WERI-Rb-1 (cell line): ENCODE data around the gene TENM3.

Experiments
- DNase-seq: peaks from one replicate; pipeline ENCODE4 v3.0.0-alpha.2; 2020
- H3K27ac ChIP-seq: fragments of 250-450 bp; sonication (Bioruptor Pico); 2 replicates; pipeline ENCODE4 v1.5.1; 2020; ENCODE audit warnings: mild to moderate bottlenecking, moderate library complexity
- H3K27me3 ChIP-seq: fragments of 250-450 bp; sonication (Bioruptor Pico); 2 replicates; pipeline ENCODE4 v1.5.1; 2021; ENCODE audit warnings: mild to moderate bottlenecking, low read depth, moderate library complexity; ENCODE audit not compliant: insufficient read depth, severe bottlenecking
- H3K36me3 ChIP-seq: fragments of 250-450 bp; sonication (Bioruptor Pico); 2 replicates; pipeline ENCODE4 v1.5.1; 2020; ENCODE audit warnings: mild to moderate bottlenecking, moderate library complexity
- H3K4me3 ChIP-seq: 2 replicates; pipeline ENCODE4 v1.5.1; 2011; ENCODE audit warnings: low read depth, mild to moderate bottlenecking, control low read depth, low read length
- H3K9me3 ChIP-seq: fragments of 250-450 bp; sonication (Bioruptor Pico); 2 replicates; pipeline ENCODE4 v1.5.1; 2021; ENCODE audit warnings: mild to moderate bottlenecking, moderate library complexity; ENCODE audit not compliant: severe bottlenecking
- CTCF ChIP-seq: IDR thresholded peaks from 2 replicates; pipeline ENCODE4 v1.5.1; 2011; ENCODE audit warnings: low read depth, mild to moderate bottlenecking, control low read depth, inconsistent platforms, low read length

The TENM3 gene

GRCh38 chr4:182212211-182212761 is 30.9 kb upstream of the TENM3 start:
- TF ChIP-seq CTCF, result no peak
- peak overlapping the region; percentile 16 for H3K4me3 ChIP-seq
- peak; percentile 46 for DNase-seq

GRCh38 chr4:182213004-182213403 is 30.2 kb upstream of the TENM3 start:
- H3K9me3 ChIP-seq, result no peaks in the 10 kb centered on the region
- no peak for TF ChIP-seq CTCF
- no peaks in the 10 kb centered on the region for H3K36me3 ChIP-seq
- no peak overlapping the region for H3K27ac ChIP-seq
- DNase-seq, result no peak
- H3K27me3 ChIP-seq, result no peaks in the 10 kb centered on the region
- peak overlapping the region; percentile 16 for H3K4me3 ChIP-seq

More at GRCh38 chr4:182212211-182212761, 30.9 kb upstream of the TENM3 start:
- H3K27me3 ChIP-seq, result no peaks in the 10 kb centered on the region
- no peak overlapping the region for H3K27ac ChIP-seq
- H3K9me3 ChIP-seq, result no peaks in the 10 kb centered on the region
- no peaks in the 10 kb centered on the region for H3K36me3 ChIP-seq

DNA sequence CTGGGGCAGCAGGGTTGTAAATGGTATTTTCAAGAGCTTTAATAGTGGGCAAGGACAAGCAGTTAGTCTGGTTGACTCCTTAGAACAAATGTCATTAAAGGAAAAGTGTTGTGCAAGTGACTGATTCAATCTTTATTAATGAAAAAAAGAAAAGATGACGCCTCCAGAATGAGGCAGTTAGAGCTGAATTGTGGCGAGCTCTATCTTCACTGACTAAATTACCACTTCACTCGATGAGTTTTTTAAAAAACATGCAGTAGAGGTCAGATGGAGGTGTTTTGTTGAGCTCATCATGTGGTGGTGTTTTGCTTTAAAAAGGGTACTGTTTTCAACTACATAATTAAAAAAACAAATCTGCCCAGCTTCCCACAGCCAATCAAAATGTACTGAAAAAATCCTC is 28.1 kb upstream of the TENM3 start:
- H3K9me3 ChIP-seq, result no peaks in the 10 kb centered on the region
- H3K27ac ChIP-seq, result no peak overlapping the region
- no peak for TF ChIP-seq CTCF
- DNase-seq, result no peak
- H3K4me3 ChIP-seq, result no peak overlapping the region
- H3K36me3 ChIP-seq, result no peaks in the 10 kb centered on the region
- no peaks in the 10 kb centered on the region for H3K27me3 ChIP-seq

GRCh38 chr4:182216005-182216404 is 27.2 kb upstream of the TENM3 start:
- H3K36me3 ChIP-seq, result no peaks in the 10 kb centered on the region
- H3K27ac ChIP-seq, result no peak overlapping the region
- no peak for DNase-seq
- H3K27me3 ChIP-seq, result no peaks in the 10 kb centered on the region
- TF ChIP-seq CTCF, result no peak
- H3K9me3 ChIP-seq, result no peaks in the 10 kb centered on the region
- no peak overlapping the region for H3K4me3 ChIP-seq

DNA sequence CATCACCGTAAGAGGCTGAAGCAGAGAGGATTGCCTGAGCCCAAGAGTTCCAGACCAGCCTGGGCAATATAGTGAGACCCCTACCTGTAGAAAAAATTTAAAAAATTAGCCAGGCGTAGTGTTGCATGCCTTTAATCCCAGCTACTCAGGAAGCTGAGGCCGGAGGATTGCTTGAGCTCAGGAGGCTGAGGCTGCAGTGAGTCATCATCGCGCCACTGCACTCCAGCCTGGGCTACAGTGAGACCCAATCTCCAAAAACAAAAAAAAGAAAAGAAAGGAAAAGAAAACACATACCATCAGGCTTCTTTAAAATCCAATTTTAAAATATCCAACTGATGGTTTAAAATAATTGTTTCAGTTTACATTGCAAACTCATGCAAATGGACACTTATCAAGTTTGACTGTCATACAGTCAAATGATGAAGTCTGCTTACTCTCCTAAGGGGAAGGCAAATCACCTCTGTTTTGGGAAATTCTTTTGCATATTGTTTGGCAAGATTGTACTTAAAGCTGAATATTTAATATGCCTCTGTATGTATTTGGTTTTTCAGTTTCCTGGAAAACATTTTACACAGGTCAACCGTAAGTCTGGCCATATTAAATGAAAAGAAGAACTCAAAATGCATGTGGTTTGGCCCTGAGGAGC is 23.7 kb upstream of the TENM3 start:
- no peak for TF ChIP-seq CTCF
- Histone ChIP-seq H3K27ac (no peak overlapping the region), H3K9me3 (no peaks in the 10 kb centered on the region), H3K27me3 (no peaks in the 10 kb centered on the region), H3K36me3 (no peaks in the 10 kb centered on the region; the same call in 1 of the 2 replicates), H3K4me3 (no peak overlapping the region)
- DNase-seq, result no peak

DNA sequence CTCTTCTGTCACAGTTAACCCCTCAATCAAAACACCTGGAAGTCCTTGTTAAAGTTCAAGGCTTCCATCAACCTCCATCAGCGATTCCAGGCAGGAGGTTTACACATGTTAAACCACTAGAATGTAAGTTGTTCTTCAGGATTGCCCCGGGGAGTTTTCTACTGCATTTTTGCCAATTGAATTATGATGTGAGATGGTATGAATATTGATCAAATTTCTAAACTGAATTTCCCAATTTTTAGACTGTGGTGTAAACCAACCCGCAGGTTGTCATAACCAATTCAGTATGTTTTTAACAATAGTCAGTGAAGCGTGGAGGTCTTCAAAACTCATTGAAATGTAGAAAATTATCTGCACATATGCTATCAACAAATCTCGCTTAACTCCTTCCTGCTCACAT is 21.2 kb upstream of the TENM3 start:
- Histone ChIP-seq H3K27me3 (no peaks in the 10 kb centered on the region), H3K36me3 (no peaks in the 10 kb centered on the region; the same call in 1 of the 2 replicates), H3K27ac (no peak overlapping the region), H3K9me3 (no peaks in the 10 kb centered on the region), H3K4me3 (no peak overlapping the region)
- no peak for DNase-seq
- TF ChIP-seq CTCF, result no peak
